Measurements from ENCODE around the gene LIMS2. TPM values are rescaled to one million over a fixed set of nuclear protein-coding genes. Genes with fewer than 3 reads are reported as not detected.

Gene LIMS2
- total RNA-seq, 1 donor from 2014 or later, result 171 TPM

DNA sequence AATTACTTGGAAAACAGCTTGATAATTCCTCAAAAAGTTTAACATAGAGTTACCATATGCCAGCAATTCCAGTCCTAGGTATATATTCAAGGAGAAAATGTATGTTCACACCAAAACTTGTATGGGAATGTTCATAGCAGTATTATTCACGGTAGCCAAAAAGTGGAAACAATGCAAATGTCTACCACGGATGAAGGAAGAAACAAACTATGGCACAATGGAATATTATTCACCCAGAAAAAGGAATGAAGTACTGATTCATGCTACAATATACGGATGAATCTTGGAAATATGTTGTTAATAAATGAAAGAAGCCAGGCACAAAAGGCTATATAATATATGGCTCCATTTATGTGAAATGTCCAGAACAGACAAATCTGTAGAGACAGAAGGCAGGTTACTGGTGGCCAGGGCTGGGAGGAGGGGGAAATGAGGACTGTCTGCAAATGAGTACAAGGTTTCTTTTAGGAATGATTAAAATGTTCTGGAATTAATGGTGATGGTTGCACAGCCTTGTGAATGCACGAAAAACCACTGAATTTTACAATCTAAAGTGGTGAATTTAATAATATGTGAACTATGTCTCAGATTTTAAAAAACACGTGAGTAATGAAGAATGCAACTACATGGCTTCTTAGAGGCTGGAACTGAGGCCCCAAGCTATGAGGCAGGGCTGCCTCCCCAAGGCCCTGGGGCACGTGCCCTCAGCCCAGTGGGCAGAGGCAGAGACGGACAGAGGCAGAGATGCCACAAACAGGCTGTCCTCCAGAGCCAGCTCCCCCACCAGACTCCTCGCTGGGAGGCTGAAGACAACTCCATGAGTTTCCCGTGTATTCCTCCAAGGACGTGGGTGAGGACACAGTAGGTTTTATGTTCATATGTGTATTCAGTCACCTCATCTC is 5.0 kb downstream of the LIMS2 start:
- Mint-ChIP-seq H3K36me3 (ENCODE audit: low read depth) (peaks cover 6% of the 10 kb centered on the region), H3K4me3 (ENCODE audit: unreplicated experiment) (no peak overlapping the region), H3K9me3 (ENCODE audit: low read depth) (no peaks in the 10 kb centered on the region), H3K27me3 (ENCODE audit: low read depth) (no peaks in the 10 kb centered on the region), H3K4me1 (ENCODE audit: low read depth) (peaks cover 73% of the 10 kb centered on the region), H3K27ac (ENCODE audit: unreplicated experiment) (peak overlapping the region; percentile 82)
- no peak for DNase-seq (ENCODE audit: low spot score)
- TF ChIP-seq, protein P1, sequence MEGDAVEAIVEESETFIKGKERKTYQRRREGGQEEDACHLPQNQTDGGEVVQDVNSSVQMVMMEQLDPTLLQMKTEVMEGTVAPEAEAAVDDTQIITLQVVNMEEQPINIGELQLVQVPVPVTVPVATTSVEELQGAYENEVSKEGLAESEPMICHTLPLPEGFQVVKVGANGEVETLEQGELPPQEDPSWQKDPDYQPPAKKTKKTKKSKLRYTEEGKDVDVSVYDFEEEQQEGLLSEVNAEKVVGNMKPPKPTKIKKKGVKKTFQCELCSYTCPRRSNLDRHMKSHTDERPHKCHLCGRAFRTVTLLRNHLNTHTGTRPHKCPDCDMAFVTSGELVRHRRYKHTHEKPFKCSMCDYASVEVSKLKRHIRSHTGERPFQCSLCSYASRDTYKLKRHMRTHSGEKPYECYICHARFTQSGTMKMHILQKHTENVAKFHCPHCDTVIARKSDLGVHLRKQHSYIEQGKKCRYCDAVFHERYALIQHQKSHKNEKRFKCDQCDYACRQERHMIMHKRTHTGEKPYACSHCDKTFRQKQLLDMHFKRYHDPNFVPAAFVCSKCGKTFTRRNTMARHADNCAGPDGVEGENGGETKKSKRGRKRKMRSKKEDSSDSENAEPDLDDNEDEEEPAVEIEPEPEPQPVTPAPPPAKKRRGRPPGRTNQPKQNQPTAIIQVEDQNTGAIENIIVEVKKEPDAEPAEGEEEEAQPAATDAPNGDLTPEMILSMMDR (IDR thresholded peaks at IDR 0.05), result no peak

DNA sequence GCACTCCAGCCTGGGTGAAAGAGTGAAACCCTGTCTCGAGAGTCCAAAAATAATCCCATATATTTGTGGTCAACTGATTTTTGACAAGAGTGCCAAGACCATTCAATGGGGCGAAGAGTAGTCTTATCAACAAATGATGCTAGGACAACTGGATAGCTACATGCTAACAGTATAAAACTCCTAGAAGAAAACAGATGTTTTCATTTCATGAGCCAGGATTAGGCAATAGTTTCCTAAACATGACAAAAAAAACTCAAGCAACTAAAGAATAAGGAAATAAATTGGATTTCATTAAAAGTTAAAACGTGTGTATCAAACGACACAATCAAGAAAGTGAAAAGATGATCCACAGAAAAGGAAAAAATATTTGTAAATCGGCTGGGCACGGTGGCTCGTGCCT is 6.3 kb downstream of the LIMS2 start:
- Mint-ChIP-seq H3K27me3 (ENCODE audit: low read depth) (no peaks in the 10 kb centered on the region), H3K4me1 (ENCODE audit: low read depth) (peaks cover 78% of the 10 kb centered on the region), H3K36me3 (ENCODE audit: low read depth) (peaks cover 6% of the 10 kb centered on the region), H3K4me3 (ENCODE audit: unreplicated experiment) (no peak overlapping the region), H3K9me3 (ENCODE audit: low read depth) (no peaks in the 10 kb centered on the region), H3K27ac (ENCODE audit: unreplicated experiment) (peak overlapping the region; percentile 59)
- DNase-seq (ENCODE audit: low spot score), result no peak
- TF ChIP-seq, protein P1 (IDR thresholded peaks at IDR 0.05), result no peak

DNA sequence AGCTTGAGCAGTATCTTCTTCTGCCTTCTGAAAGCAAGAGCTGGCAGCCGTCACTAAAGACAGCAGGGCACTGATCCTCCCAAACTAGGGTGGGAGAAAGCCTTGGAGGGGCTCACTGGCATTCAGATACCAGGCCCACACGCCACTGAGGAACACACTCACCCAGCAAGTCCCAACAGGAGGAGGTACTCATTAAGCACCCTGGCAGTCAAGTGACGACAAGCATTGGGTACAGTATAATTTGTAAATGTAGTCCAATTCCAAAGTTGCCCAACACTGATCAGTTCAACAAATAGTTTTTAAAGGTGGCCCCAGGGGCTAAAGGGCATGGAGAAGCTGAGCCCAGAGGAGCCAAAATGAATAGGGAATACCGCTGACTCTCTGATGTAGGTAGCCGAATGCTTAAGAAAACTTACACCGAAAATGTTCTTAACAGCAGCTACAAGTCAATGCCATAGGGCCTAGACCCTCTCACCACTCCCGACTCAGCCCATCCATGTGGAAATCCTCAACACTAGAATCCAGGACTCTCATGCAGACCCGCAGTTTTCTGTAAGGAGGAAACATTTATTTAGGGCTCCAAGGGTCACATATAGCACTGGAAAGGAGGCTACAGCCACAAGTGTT is 9.9 kb downstream of the LIMS2 start:
- TF ChIP-seq, protein P1 (IDR thresholded peaks at IDR 0.05), result no peak
- no peaks in the 10 kb centered on the region for H3K9me3 Mint-ChIP-seq (ENCODE audit: low read depth)
- no peak for DNase-seq (ENCODE audit: low spot score)
- peaks cover 78% of the 10 kb centered on the region for H3K4me1 Mint-ChIP-seq (ENCODE audit: low read depth)
- peaks cover under 1% of the 10 kb centered on the region for H3K36me3 Mint-ChIP-seq (ENCODE audit: low read depth)
- peak overlapping the region; percentile 17 for H3K27ac Mint-ChIP-seq (ENCODE audit: unreplicated experiment)
- H3K4me3 Mint-ChIP-seq (ENCODE audit: unreplicated experiment), result no peak overlapping the region
- no peaks in the 10 kb centered on the region for H3K27me3 Mint-ChIP-seq (ENCODE audit: low read depth)

DNA sequence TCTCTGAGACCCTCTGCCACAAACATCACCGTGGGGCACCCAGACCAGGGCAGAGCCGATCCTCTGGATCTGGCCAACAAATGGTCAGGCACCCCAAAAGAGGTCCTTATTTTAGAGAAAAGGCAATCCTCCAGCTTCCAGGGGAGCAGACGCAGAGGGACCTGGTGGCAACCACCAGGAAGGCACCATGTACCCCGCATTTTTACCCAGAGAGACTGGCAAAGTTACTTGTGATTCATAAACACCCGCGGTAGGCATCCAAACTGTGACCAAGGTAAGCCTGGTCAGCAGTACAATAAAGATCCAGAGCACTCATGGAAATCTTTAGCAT is 10.5 kb downstream of the LIMS2 start:
- H3K9me3 Mint-ChIP-seq (ENCODE audit: low read depth), result no peaks in the 10 kb centered on the region
- no peak for DNase-seq (ENCODE audit: low spot score)
- peak overlapping the region; percentile 55 for H3K4me3 Mint-ChIP-seq (ENCODE audit: unreplicated experiment)

More for the DNA sequence above, 10.5 kb downstream of the LIMS2 start:
- Mint-ChIP-seq H3K27ac (ENCODE audit: unreplicated experiment) (peak overlapping the region; percentile 17), H3K4me1 (ENCODE audit: low read depth) (peaks cover 78% of the 10 kb centered on the region), H3K27me3 (ENCODE audit: low read depth) (no peaks in the 10 kb centered on the region), H3K36me3 (ENCODE audit: low read depth) (peaks cover 2% of the 10 kb centered on the region)
- TF ChIP-seq, protein P1 (IDR thresholded peaks at IDR 0.05), result no peak
